GM21737 (cell line): Measurements from ENCODE around the gene UBE2Q1.

ENCODE experiments used
- ATAC-seq: cut with Tn5 transposase; IDR thresholded peaks from one replicate; pipeline ENCODE4 v1.9.1; 2021; ENCODE audit warnings: mild to moderate bottlenecking, moderate library complexity; ENCODE audit not compliant: unreplicated experiment

The UBE2Q1 gene

GRCh38 chr1:154577346-154578057, 19.0 kb upstream of the UBE2Q1 start:
- ATAC-seq, result no peak

GRCh38 chr1:154575951-154576566, 17.6 kb upstream of the UBE2Q1 start:
- ATAC-seq, result no peak

- ATAC-seq, result no peak
These were observed 16.9 kb upstream of the UBE2Q1 start for GRCh38 chr1:154575147-154575927.

- ATAC-seq, result no peak
These were observed 16.3 kb upstream of the UBE2Q1 start for GRCh38 chr1:154574716-154575115.

GRCh38 chr1:154573168-154573510, 14.7 kb upstream of the UBE2Q1 start:
- ATAC-seq, result no peak

- no peak for ATAC-seq
These were observed 14.2 kb upstream of the UBE2Q1 start for GRCh38 chr1:154572468-154573167.

GRCh38 chr1:154571964-154572288, 13.5 kb upstream of the UBE2Q1 start:
- no peak for ATAC-seq

- no peak for ATAC-seq
These were observed 12.9 kb upstream of the UBE2Q1 start for GRCh38 chr1:154571244-154571963.

- no peak for ATAC-seq
These were observed 9.8 kb upstream of the UBE2Q1 start for GRCh38 chr1:154568157-154568815.

- ATAC-seq, result no peak
These were observed 9.1 kb upstream of the UBE2Q1 start, which contains the start of gene CHRNB2 for GRCh38 chr1:154567386-154568156. Gene CHRNB2 (plus strand): TSS chr1:154567778. CDS start chr1:154568045, 267 bp downstream.

- no peak for ATAC-seq
These were observed 7.4 kb upstream of the UBE2Q1 start for GRCh38 chr1:154565876-154566275.

GRCh38 chr1:154559466-154560044, 1.1 kb upstream of the UBE2Q1 start:
- ATAC-seq, result peak; percentile 43

GRCh38 chr1:154558720-154559465, 431 bp upstream of the UBE2Q1 start:
- peak; percentile 87 for ATAC-seq

- ATAC-seq, result no peak
These were observed 1.1 kb downstream of the UBE2Q1 start for GRCh38 chr1:154557248-154557938.

- no peak for ATAC-seq
These were observed 2.0 kb downstream of the UBE2Q1 start for GRCh38 chr1:154556422-154556821.

GRCh38 chr1:154553056-154554030, 5.1 kb downstream of the UBE2Q1 start:
- no peak for ATAC-seq

- ATAC-seq, result no peak
These were observed 6.4 kb downstream of the UBE2Q1 start for GRCh38 chr1:154552036-154552435.
